Lower leg skin (tissue), 3 donors: Measurements from ENCODE around the gene OR51B5.

Experiments
- CTCF ChIP-seq, 3 donors: fragments of 450-650 bp; IDR thresholded peaks; one replicate each; pipeline ENCODE4 v1.5.1; 2016; ENCODE audit warnings: antibody characterized with exemption in 3 of 3, mild to moderate bottlenecking in 3 of 3, moderate library complexity in 2 of 3
- POLR2A ChIP-seq, 2 donors: fragments of 450-650 bp; IDR thresholded peaks; one replicate each; pipeline ENCODE4 v1.6.1; 2016 to 2017; ENCODE audit warnings: antibody characterized with exemption in 2 of 2, mild to moderate bottlenecking in 1 of 2, moderate library complexity in 1 of 2

GRCh38 chr11:5348551-5349194, 5.3 kb upstream of the OR51B5 start:
- TF ChIP-seq CTCF (IDR thresholded peaks at IDR 0.05): no peak
- no peak for TF ChIP-seq POLR2A (IDR thresholded peaks at IDR 0.05)
